PC-9 (cell line): ENCODE data around the gene KLHL14. TPM values are rescaled to one million over a fixed set of nuclear protein-coding genes. Genes with fewer than 3 reads are reported as not detected.
"Not testable (repeated sequence)": the region's sequence is repeated elsewhere in the genome, so short reads cannot be mapped to it uniquely, and the experiment has no call there.

Experiments
- BruUV-seq: library from RNA; stranded (reverse); fragments of 400-500 nt; replicated peaks from 2 replicates; lab custom pipeline; 2021; lab: Mats Ljungman, UMichigan
- CTCF ChIA-PET: fragments of 300-600 bp; sonication (Branson Sonifier 250); formaldehyde crosslinking; loops from one replicate; lab custom pipeline; 2022; ENCODE audit warnings: antibody characterized with exemption; lab: Charles Lee
- POLR2A ChIA-PET: fragments of 300-600 bp; sonication (Branson Sonifier 250); formaldehyde crosslinking; loops from one replicate; lab custom pipeline; 2022; ENCODE audit warnings: antibody characterized with exemption; ENCODE audit not compliant: unreplicated experiment; lab: Charles Lee
- DNase-seq, 2 experiments: peaks; one replicate each; pipeline versions ENCODE4 v3.0.0 to v3.0.0-alpha.2; 2015 to 2022; ENCODE audit warnings: mixed read lengths in 1 of 2
- H2AFZ ChIP-seq: fragments of 200-600 bp; sonication (generic); 2 replicates; pipeline ENCODE4 v1.8.1; 2017; ENCODE audit warnings: antibody characterized with exemption
- H3F3A ChIP-seq: fragments of 200-600 bp; sonication (generic); 2 replicates; pipeline ENCODE4 v1.8.1; 2017; ENCODE audit warnings: antibody characterized with exemption, mild to moderate bottlenecking, low read depth; ENCODE audit not compliant: insufficient read depth
- H3K27ac ChIP-seq: fragments of 200-600 bp; sonication (generic); 2 replicates; pipeline ENCODE4 v1.6.1; 2016; ENCODE audit warnings: mixed run types
- H3K27me3 ChIP-seq: fragments of 200-600 bp; sonication (generic); 2 replicates; pipeline ENCODE4 v1.6.1; 2016; ENCODE audit warnings: low read depth, mixed run types; ENCODE audit not compliant: insufficient read depth
- H3K36me3 ChIP-seq: fragments of 200-600 bp; sonication (generic); 2 replicates; pipeline ENCODE4 v1.6.1; 2016; ENCODE audit warnings: low read depth, mixed run types
- H3K4me1 ChIP-seq: fragments of 200-600 bp; sonication (generic); replicated peaks from 2 replicates; pipeline ENCODE4 v1.6.1; 2016; ENCODE audit warnings: mixed run types; ENCODE audit not compliant: insufficient read depth
- H3K4me2 ChIP-seq: fragments of 200-600 bp; sonication (generic); 2 replicates; pipeline ENCODE4 v1.6.1; 2017; ENCODE audit warnings: mixed run types
- H3K4me3 ChIP-seq: fragments of 200-600 bp; sonication (generic); 2 replicates; pipeline ENCODE4 v1.6.1; 2016; ENCODE audit warnings: mixed run types
- H3K79me2 ChIP-seq: fragments of 200-600 bp; sonication (generic); 2 replicates; pipeline ENCODE4 v1.6.1; 2017; ENCODE audit warnings: low read depth, mixed run types
- H3K9me2 ChIP-seq: fragments of 200-600 bp; sonication (generic); 2 replicates; pipeline ENCODE4 v1.8.1; 2017; ENCODE audit warnings: mild to moderate bottlenecking; ENCODE audit not compliant: insufficient read depth
- H3K9me3 ChIP-seq: fragments of 200-600 bp; sonication (generic); 2 replicates; pipeline ENCODE4 v1.8.1; 2016; ENCODE audit warnings: low read depth; ENCODE audit not compliant: insufficient read depth
- H4K20me1 ChIP-seq: fragments of 200-600 bp; sonication (generic); 2 replicates; pipeline ENCODE4 v1.8.1; 2017; ENCODE audit not compliant: insufficient read depth
- CTCF ChIP-seq: fragments of 200-600 bp; sonication (generic); conservative IDR thresholded peaks from 2 replicates; pipeline ENCODE4 v1.6.1; 2017; ENCODE audit warnings: mixed run types, antibody characterized with exemption, mild to moderate bottlenecking, moderate library complexity
- EZH2 ChIP-seq: fragments of 200-600 bp; sonication (generic); IDR thresholded peaks from 2 replicates; pipeline ENCODE4 v1.8.0; 2017; ENCODE audit warnings: antibody characterized with exemption, low read depth
- intact Hi-C: fragments of 100-400 bp; cut with micrococcal nuclease; formaldehyde crosslinking; loops from one replicate; pipeline ENCODE4 v1.10.0; 2022; ENCODE audit not compliant: unreplicated experiment
- total RNA-seq: library from RNA; stranded (reverse); gene quantifications from 2 replicates; pipeline ENCODE4 v1.2.3, GENCODE V29; 2021

The KLHL14 gene
- total RNA-seq, 1 experiment from 2014 or later: not detected

- no peaks in the 10 kb centered on the region for H3K36me3 ChIP-seq
- no peak overlapping the region for H3K27ac ChIP-seq
- BruUV-seq: no TSS peak
- no peaks in the 10 kb centered on the region for H3K4me1 ChIP-seq
- no peaks in the 10 kb centered on the region for H3K9me2 ChIP-seq
- no peaks in the 10 kb centered on the region for H3K27me3 ChIP-seq
- no peak overlapping the region for H2AFZ ChIP-seq
- no peaks in the 10 kb centered on the region for H3F3A ChIP-seq
- H3K4me3 ChIP-seq: no peak overlapping the region
- CTCF ChIA-PET: no interaction called here
- H3K79me2 ChIP-seq: no peaks in the 10 kb centered on the region
- no peaks in the 10 kb centered on the region for H3K9me3 ChIP-seq
- H3K4me2 ChIP-seq: no peak overlapping the region
- POLR2A ChIA-PET: no interaction called here
- intact Hi-C loops: no loop called here
- H4K20me1 ChIP-seq: no peaks in the 10 kb centered on the region
- TF ChIP-seq EZH2: no peak
- TF ChIP-seq CTCF: no peak
- no peak for DNase-seq
Observed at GRCh38 chr18:32801228-32801627, 28.4 kb upstream of the KLHL14 start.

- no peaks in the 10 kb centered on the region for H4K20me1 ChIP-seq
- intact Hi-C loops: no loop called here
- no peaks in the 10 kb centered on the region for H3K9me3 ChIP-seq
- H3K4me3 ChIP-seq: no peak overlapping the region
- ChIA-PET CTCF (interaction anchor here (0.6 kb wide), 1 partner anchor 10 kb away, joined by 3 read pairs; no protein-coding TSS in a partner anchor), POLR2A (no interaction called here)
- H3K36me3 ChIP-seq: no peaks in the 10 kb centered on the region
- no peaks in the 10 kb centered on the region for H3F3A ChIP-seq
- H3K4me1 ChIP-seq: no peaks in the 10 kb centered on the region
- no TSS peak for BruUV-seq
- no peak for TF ChIP-seq CTCF
- TF ChIP-seq EZH2: no peak
- DNase-seq: no peak
- no peaks in the 10 kb centered on the region for H3K79me2 ChIP-seq
- H3K27me3 ChIP-seq: no peaks in the 10 kb centered on the region
- H2AFZ ChIP-seq: no peak overlapping the region
- H3K4me2 ChIP-seq: no peak overlapping the region
- H3K27ac ChIP-seq: no peak overlapping the region
- H3K9me2 ChIP-seq: no peaks in the 10 kb centered on the region
Observed at GRCh38 chr18:32798209-32798960, 25.6 kb upstream of the KLHL14 start.

- CTCF ChIA-PET, BruUV-seq, H3K79me2 ChIP-seq, DNase-seq, H3K9me3 ChIP-seq, H3K9me2 ChIP-seq, H3K27me3 ChIP-seq, H3K4me3 ChIP-seq, H3K4me2 ChIP-seq, H3K27ac ChIP-seq, H3K36me3 ChIP-seq, intact Hi-C loops, H3F3A ChIP-seq, H3K4me1 ChIP-seq, H2AFZ ChIP-seq, H4K20me1 ChIP-seq: not testable (repeated sequence)
- POLR2A ChIA-PET: interaction anchor here (0.6 kb wide), 1 partner anchor 324 kb away, joined by 10 read pairs; no protein-coding TSS in a partner anchor
Observed at GRCh38 chr18:32794667-32795066, 21.8 kb upstream of the KLHL14 start.

GRCh38 chr18:32779010-32779409 is 6.2 kb upstream of the KLHL14 start:
- Histone ChIP-seq H3K9me2 (no peaks in the 10 kb centered on the region), H3K79me2 (no peaks in the 10 kb centered on the region), H3K27me3 (no peaks in the 10 kb centered on the region), H2AFZ (no peak overlapping the region), H3K27ac (no peak overlapping the region), H3K9me3 (no peaks in the 10 kb centered on the region), H3K4me1 (no peaks in the 10 kb centered on the region), H3K4me3 (no peak overlapping the region), H3F3A (no peaks in the 10 kb centered on the region), H4K20me1 (no peaks in the 10 kb centered on the region), H3K4me2 (no peak overlapping the region), H3K36me3 (no peaks in the 10 kb centered on the region)
- DNase-seq: no peak
- TF ChIP-seq CTCF (no peak), EZH2 (no peak)
- BruUV-seq: no TSS peak
- POLR2A ChIA-PET: no interaction called here
- CTCF ChIA-PET: no interaction called here
- intact Hi-C loops: no loop called here
